Measurements from ENCODE around the gene CHN1. TPM values are rescaled to one million over a fixed set of nuclear protein-coding genes. Genes with fewer than 3 reads are reported as not detected.

Gene CHN1
- total and polyA plus RNA-seq, 2 donors: 3.1 to 5.0 TPM

- 95% methylated on average over 8 of the region's 8 CpGs for WGBS
- no peaks in the 10 kb centered on the region for H3K9me3 ChIP-seq (ENCODE audit: control insufficient read depth in 2 of 2, insufficient read depth in 1 of 2, low read length in 1 of 2)
- no peak overlapping the region for H3K27ac ChIP-seq (ENCODE audit: low read depth in 1 of 2, low read length in 1 of 2)
- peaks cover 0 to 5% of the 10 kb centered on the region in 2 donors for H3K4me1 ChIP-seq (ENCODE audit: control insufficient read depth in 2 of 2, insufficient read depth in 2 of 2, low read length in 2 of 2)
- H3K27me3 ChIP-seq (ENCODE audit: control insufficient read depth in 2 of 2, insufficient read depth in 1 of 2, low read length in 1 of 2): no peaks in the 10 kb centered on the region
- H3K4me3 ChIP-seq (ENCODE audit: low read length in 2 of 2): no peak overlapping the region
- DNase-seq (ENCODE audit: low read depth in 6 of 9, low spot score in 9 of 9): no peak
- H3K36me3 ChIP-seq (ENCODE audit: control insufficient read depth in 2 of 2, insufficient read depth in 2 of 2, low read length in 1 of 2): no peaks in the 10 kb centered on the region
These were observed 204.6 kb downstream of the CHN1 start for GRCh38 chr2:174800436-174801205.

- no peak overlapping the region for H3K27ac ChIP-seq (ENCODE audit: low read depth in 1 of 2, low read length in 1 of 2)
- H3K9me3 ChIP-seq (ENCODE audit: control insufficient read depth in 2 of 2, insufficient read depth in 1 of 2, low read length in 1 of 2): no peaks in the 10 kb centered on the region
- no peaks in the 10 kb centered on the region for H3K36me3 ChIP-seq (ENCODE audit: control insufficient read depth in 2 of 2, insufficient read depth in 2 of 2, low read length in 1 of 2)
- 96% methylated on average over 1 of the region's 1 CpG for WGBS
- no peaks in the 10 kb centered on the region for H3K27me3 ChIP-seq (ENCODE audit: control insufficient read depth in 2 of 2, insufficient read depth in 1 of 2, low read length in 1 of 2)
- no peak for DNase-seq (ENCODE audit: low read depth in 6 of 9, low spot score in 9 of 9)
- peaks cover 4 to 16% of the 10 kb centered on the region in 2 donors for H3K4me1 ChIP-seq (ENCODE audit: control insufficient read depth in 2 of 2, insufficient read depth in 2 of 2, low read length in 2 of 2)
- H3K4me3 ChIP-seq (ENCODE audit: low read length in 2 of 2): no peak overlapping the region
These were observed 206.4 kb downstream of the CHN1 start for GRCh38 chr2:174798801-174799200.

GRCh38 chr2:174797781-174798276, 207.4 kb downstream of the CHN1 start:
- 93% methylated on average over 1 of the region's 1 CpG for WGBS
- Histone ChIP-seq H3K27me3 (ENCODE audit: control insufficient read depth in 2 of 2, insufficient read depth in 1 of 2, low read length in 1 of 2) (no peaks in the 10 kb centered on the region), H3K4me1 (ENCODE audit: control insufficient read depth in 2 of 2, insufficient read depth in 2 of 2, low read length in 2 of 2) (peaks cover 4 to 16% of the 10 kb centered on the region in 2 donors), H3K4me3 (ENCODE audit: low read length in 2 of 2) (no peak overlapping the region), H3K27ac (ENCODE audit: low read depth in 1 of 2, low read length in 1 of 2) (no peak overlapping the region), H3K36me3 (ENCODE audit: control insufficient read depth in 2 of 2, insufficient read depth in 2 of 2, low read length in 1 of 2) (no peaks in the 10 kb centered on the region), H3K9me3 (ENCODE audit: control insufficient read depth in 2 of 2, insufficient read depth in 1 of 2, low read length in 1 of 2) (no peaks in the 10 kb centered on the region)
- no peak for DNase-seq (ENCODE audit: low read depth in 6 of 9, low spot score in 9 of 9)

GRCh38 chr2:174796319-174796771, 208.8 kb downstream of the CHN1 start:
- Histone ChIP-seq H3K27me3 (ENCODE audit: control insufficient read depth in 2 of 2, insufficient read depth in 1 of 2, low read length in 1 of 2) (no peaks in the 10 kb centered on the region), H3K4me3 (ENCODE audit: low read length in 2 of 2) (no peak overlapping the region), H3K9me3 (ENCODE audit: control insufficient read depth in 2 of 2, insufficient read depth in 1 of 2, low read length in 1 of 2) (no peaks in the 10 kb centered on the region), H3K36me3 (ENCODE audit: control insufficient read depth in 2 of 2, insufficient read depth in 2 of 2, low read length in 1 of 2) (no peaks in the 10 kb centered on the region), H3K27ac (ENCODE audit: low read depth in 1 of 2, low read length in 1 of 2) (no peak overlapping the region), H3K4me1 (ENCODE audit: control insufficient read depth in 2 of 2, insufficient read depth in 2 of 2, low read length in 2 of 2) (peaks cover 4 to 16% of the 10 kb centered on the region in 2 donors)
- no peak for DNase-seq (ENCODE audit: low read depth in 6 of 9, low spot score in 9 of 9)

- peak overlapping the region in 1 of 2 donors; percentile 71 for H3K27ac ChIP-seq (ENCODE audit: low read depth in 1 of 2, low read length in 1 of 2)
- H3K36me3 ChIP-seq (ENCODE audit: control insufficient read depth in 2 of 2, insufficient read depth in 2 of 2, low read length in 1 of 2): no peaks in the 10 kb centered on the region
- peaks cover 4 to 16% of the 10 kb centered on the region in 2 donors for H3K4me1 ChIP-seq (ENCODE audit: control insufficient read depth in 2 of 2, insufficient read depth in 2 of 2, low read length in 2 of 2)
- no peaks in the 10 kb centered on the region for H3K9me3 ChIP-seq (ENCODE audit: control insufficient read depth in 2 of 2, insufficient read depth in 1 of 2, low read length in 1 of 2)
- 83% methylated on average over 3 of the region's 3 CpGs for WGBS
- no peak overlapping the region for H3K4me3 ChIP-seq (ENCODE audit: low read length in 2 of 2)
- peak in 1 of 9 donors; percentile 65 for DNase-seq (ENCODE audit: low read depth in 6 of 9, low spot score in 9 of 9)
- H3K27me3 ChIP-seq (ENCODE audit: control insufficient read depth in 2 of 2, insufficient read depth in 1 of 2, low read length in 1 of 2): no peaks in the 10 kb centered on the region
These were observed 210.3 kb downstream of the CHN1 start for GRCh38 chr2:174794851-174795374.

GRCh38 chr2:174792309-174793025, 212.7 kb downstream of the CHN1 start:
- Histone ChIP-seq H3K9me3 (ENCODE audit: control insufficient read depth in 2 of 2, insufficient read depth in 1 of 2, low read length in 1 of 2) (no peaks in the 10 kb centered on the region), H3K36me3 (ENCODE audit: control insufficient read depth in 2 of 2, insufficient read depth in 2 of 2, low read length in 1 of 2) (no peaks in the 10 kb centered on the region), H3K27ac (ENCODE audit: low read depth in 1 of 2, low read length in 1 of 2) (no peak overlapping the region), H3K4me3 (ENCODE audit: low read length in 2 of 2) (no peak overlapping the region), H3K27me3 (ENCODE audit: control insufficient read depth in 2 of 2, insufficient read depth in 1 of 2, low read length in 1 of 2) (no peaks in the 10 kb centered on the region), H3K4me1 (ENCODE audit: control insufficient read depth in 2 of 2, insufficient read depth in 2 of 2, low read length in 2 of 2) (peaks cover 11 to 28% of the 10 kb centered on the region in 2 donors)
- WGBS: 58% methylated on average over 7 of the region's 7 CpGs
- no peak for DNase-seq (ENCODE audit: low read depth in 6 of 9, low spot score in 9 of 9)

GRCh38 chr2:174791746-174792280, 213.4 kb downstream of the CHN1 start:
- H3K36me3 ChIP-seq (ENCODE audit: control insufficient read depth in 2 of 2, insufficient read depth in 2 of 2, low read length in 1 of 2): no peaks in the 10 kb centered on the region
- no peaks in the 10 kb centered on the region for H3K9me3 ChIP-seq (ENCODE audit: control insufficient read depth in 2 of 2, insufficient read depth in 1 of 2, low read length in 1 of 2)
- 86% methylated on average over 7 of the region's 7 CpGs for WGBS
- H3K4me3 ChIP-seq (ENCODE audit: low read length in 2 of 2): no peak overlapping the region
- H3K27ac ChIP-seq (ENCODE audit: low read depth in 1 of 2, low read length in 1 of 2): no peak overlapping the region
- DNase-seq (ENCODE audit: low read depth in 6 of 9, low spot score in 9 of 9): no peak
- peaks cover 13 to 29% of the 10 kb centered on the region in 2 donors for H3K4me1 ChIP-seq (ENCODE audit: control insufficient read depth in 2 of 2, insufficient read depth in 2 of 2, low read length in 2 of 2)
- H3K27me3 ChIP-seq (ENCODE audit: control insufficient read depth in 2 of 2, insufficient read depth in 1 of 2, low read length in 1 of 2): no peaks in the 10 kb centered on the region

GRCh38 chr2:174791020-174791419, 214.2 kb downstream of the CHN1 start:
- no peaks in the 10 kb centered on the region for H3K9me3 ChIP-seq (ENCODE audit: control insufficient read depth in 2 of 2, insufficient read depth in 1 of 2, low read length in 1 of 2)
- no peaks in the 10 kb centered on the region for H3K27me3 ChIP-seq (ENCODE audit: control insufficient read depth in 2 of 2, insufficient read depth in 1 of 2, low read length in 1 of 2)
- H3K4me1 ChIP-seq (ENCODE audit: control insufficient read depth in 2 of 2, insufficient read depth in 2 of 2, low read length in 2 of 2): peaks cover 13 to 28% of the 10 kb centered on the region in 2 donors
- WGBS: 94% methylated on average over 8 of the region's 8 CpGs
- H3K27ac ChIP-seq (ENCODE audit: low read depth in 1 of 2, low read length in 1 of 2): no peak overlapping the region
- no peak overlapping the region for H3K4me3 ChIP-seq (ENCODE audit: low read length in 2 of 2)
- H3K36me3 ChIP-seq (ENCODE audit: control insufficient read depth in 2 of 2, insufficient read depth in 2 of 2, low read length in 1 of 2): no peaks in the 10 kb centered on the region
- no peak for DNase-seq (ENCODE audit: low read depth in 6 of 9, low spot score in 9 of 9)

GRCh38 chr2:174789001-174789400, 216.2 kb downstream of the CHN1 start:
- Histone ChIP-seq H3K4me1 (ENCODE audit: control insufficient read depth in 2 of 2, insufficient read depth in 2 of 2, low read length in 2 of 2) (peaks cover 20 to 21% of the 10 kb centered on the region in 2 donors), H3K4me3 (ENCODE audit: low read length in 2 of 2) (no peak overlapping the region), H3K27ac (ENCODE audit: low read depth in 1 of 2, low read length in 1 of 2) (no peak overlapping the region), H3K9me3 (ENCODE audit: control insufficient read depth in 2 of 2, insufficient read depth in 1 of 2, low read length in 1 of 2) (no peaks in the 10 kb centered on the region), H3K27me3 (ENCODE audit: control insufficient read depth in 2 of 2, insufficient read depth in 1 of 2, low read length in 1 of 2) (no peaks in the 10 kb centered on the region), H3K36me3 (ENCODE audit: control insufficient read depth in 2 of 2, insufficient read depth in 2 of 2, low read length in 1 of 2) (no peaks in the 10 kb centered on the region)
- WGBS: 92% methylated on average over 16 of the region's 16 CpGs
- no peak for DNase-seq (ENCODE audit: low read depth in 6 of 9, low spot score in 9 of 9)

Data from thymus (tissue), 11 donors.